Esophagus mucosa (tissue), 1 donor: Measurements from ENCODE around the gene PLEKHA1. TPM values are rescaled to one million over a fixed set of nuclear protein-coding genes. Genes with fewer than 3 reads are reported as not detected.

Experiments used
- ATAC-seq: fragments of 200-7000 bp; cut with Tn5 transposase; one replicate; pipeline ENCODE4 v1.9.1; 2020
- total RNA-seq: library from RNA; stranded (reverse); gene quantifications from one replicate; pipeline ENCODE4 v1.2.4, GENCODE V29; 2023
- donor health status: DM: yes; HTN: yes; CAD: no.

PLEKHA1 gene
- total RNA-seq, 1 donor from 2014 or later: 39.5 TPM

DNA sequence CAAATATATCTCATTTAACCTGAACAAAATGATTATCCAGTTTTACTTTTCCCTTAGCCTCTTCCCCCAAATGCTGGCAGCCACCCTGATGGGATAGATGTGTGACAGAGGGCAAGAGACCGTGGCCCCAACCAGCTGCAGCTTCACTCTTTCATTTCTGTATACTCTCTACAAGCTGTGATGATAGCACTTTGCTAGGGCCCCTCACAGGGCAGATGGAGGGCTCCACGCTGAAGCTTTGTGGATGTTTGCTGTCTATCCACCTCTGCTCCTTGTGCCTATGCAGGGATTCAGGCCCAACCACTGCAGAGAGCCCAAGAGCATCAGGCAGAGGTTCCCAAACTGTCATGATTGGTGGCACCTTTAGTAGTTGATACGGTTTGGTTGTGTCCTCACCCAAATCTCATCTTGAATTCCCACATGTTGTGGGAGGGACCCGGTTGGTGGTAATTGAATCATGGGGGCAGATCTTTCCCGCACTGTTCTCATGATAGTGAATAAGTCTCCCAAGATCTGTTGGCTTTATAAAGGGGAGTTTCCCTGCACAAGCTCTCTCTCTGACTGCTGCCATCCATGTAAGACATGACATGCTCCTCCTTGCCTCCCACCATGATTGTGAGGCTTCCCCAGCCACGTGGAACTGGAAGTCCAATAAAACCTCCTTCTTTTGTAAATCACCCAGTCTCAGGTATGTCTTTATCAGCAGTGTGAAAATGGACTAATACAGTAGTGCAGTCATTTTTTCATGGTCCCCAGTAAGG, 107.0 kb downstream of the PLEKHA1 start:
- no peak for ATAC-seq

Other genes starting within 250 kb of the PLEKHA1 start
- 0.16 TPM for gene BTBD16, start 103.4 kb upstream of the PLEKHA1 start, total RNA-seq
- not detected for gene ARMS2, start 79.9 kb downstream of the PLEKHA1 start, total RNA-seq
- gene HTRA1, start 86.8 kb downstream of the PLEKHA1 start, total RNA-seq: 15.3 TPM
- gene DMBT1, start 186.0 kb downstream of the PLEKHA1 start, total RNA-seq: 1.6 TPM